Prostate gland (tissue), 2 donors: Measurements from ENCODE around the gene CEP72.
A peak's percentile ranks its signal among the peaks of the same experiment; 100 is the strongest.

Experiments used
- CTCF ChIP-seq, 4 experiments: fragments of 200-600 bp in 2 of 4; fragments of 450-650 bp in 2 of 4; sonication (generic) in 2 of 4; IDR thresholded peaks; 1 replicate in 3 of 4; 2 replicates in 1 of 4; pipeline ENCODE4 v1.5.1; 2016 to 2019; ENCODE audit warnings: antibody characterized with exemption in 4 of 4, mild to moderate bottlenecking in 2 of 4, moderate library complexity in 2 of 4
- POLR2A ChIP-seq: fragments of 450-650 bp; IDR thresholded peaks from one replicate; pipeline ENCODE4 v1.6.1; 2016; ENCODE audit warnings: antibody characterized with exemption, mild to moderate bottlenecking
- POLR2AphosphoS5 ChIP-seq: sonication (generic); formaldehyde crosslinking; IDR thresholded peaks from one replicate; pipeline ENCODE4 v1.6.1; 2017; ENCODE audit warnings: antibody characterized with exemption

GRCh38 chr5:669111-669841 lies 57.1 kb downstream of the CEP72 start:
- peak; percentile 32 to 52 (median 40) for TF ChIP-seq CTCF (IDR thresholded peaks at IDR 0.05)
- no peak for TF ChIP-seq POLR2A
- TF ChIP-seq POLR2AphosphoS5 = no peak
